Stimulated activated naive B cell treated with anti-CD40 and anti-IgM and Interleukin-4, amounts not matched to agents 10 μg/mL and 1 μg/mL and 100 μg/mL, for 72 hours (primary cell): ENCODE measurements around the gene RIC1.
"Not testable (repeated sequence)": the region's sequence is repeated elsewhere in the genome, so short reads cannot be mapped to it uniquely, and the experiment has no call there.

ENCODE experiments used
- ATAC-seq, 2 donors: fragments of 150-1000 bp; cut with Tn5 transposase; replicated peaks; 2 replicates each; pipeline ENCODE4 v1.10.0; 2021; ENCODE audit warnings: moderate library complexity in 1 of 2
- DNase-seq: peaks from one replicate; pipeline ENCODE4 v3.0.0; 2021
- H3K27ac Mint-ChIP-seq: one replicate; pipeline ENCODE4 v1.8.0; 2022; ENCODE audit warnings: mild to moderate bottlenecking, mixed read lengths
- H3K27me3 Mint-ChIP-seq, 2 donors: one replicate each; pipeline ENCODE4 v1.8.0; 2022; ENCODE audit warnings: mixed read lengths in 2 of 2
- H3K36me3 Mint-ChIP-seq, 2 donors: one replicate each; pipeline ENCODE4 v1.8.0; 2022; ENCODE audit warnings: mixed read lengths in 2 of 2, mild to moderate bottlenecking in 1 of 2
- H3K4me1 Mint-ChIP-seq, 2 donors: one replicate each; pipeline ENCODE4 v1.8.0; 2022; ENCODE audit warnings: mixed read lengths in 2 of 2, mild to moderate bottlenecking in 1 of 2
- H3K4me3 Mint-ChIP-seq, 2 donors: one replicate each; pipeline ENCODE4 v1.8.0; 2022; ENCODE audit warnings: mild to moderate bottlenecking in 2 of 2, mixed read lengths in 2 of 2, moderate library complexity in 1 of 2
- H3K9me3 Mint-ChIP-seq, 2 donors: one replicate each; pipeline ENCODE4 v1.8.0; 2022; ENCODE audit warnings: mixed read lengths in 2 of 2, mild to moderate bottlenecking in 1 of 2

The RIC1 gene

GRCh38 chr9:5670079-5670478 lies 41.2 kb downstream of the RIC1 start:
- H3K36me3 Mint-ChIP-seq, result peaks cover 33 to 61% of the 10 kb centered on the region in 2 donors
- H3K9me3 Mint-ChIP-seq, result peaks cover 0 to 11% of the 10 kb centered on the region in 2 donors
- H3K27me3 Mint-ChIP-seq, result no peaks in the 10 kb centered on the region

GRCh38 chr9:5671711-5672353 lies 42.9 kb downstream of the RIC1 start:
- Mint-ChIP-seq H3K36me3 (peaks cover 20 to 49% of the 10 kb centered on the region in 2 donors), H3K27ac (no peak overlapping the region), H3K4me3 (no peak overlapping the region), H3K9me3 (peaks cover 0 to 12% of the 10 kb centered on the region in 2 donors), H3K27me3 (no peaks in the 10 kb centered on the region), H3K4me1 (peaks cover 18 to 35% of the 10 kb centered on the region in 2 donors)
- DNase-seq (no peak), ATAC-seq (no peak)

More at GRCh38 chr9:5670079-5670478, 41.2 kb downstream of the RIC1 start:
- ATAC-seq, result no peak
- Mint-ChIP-seq H3K27ac (no peak overlapping the region), H3K4me1 (peaks cover 28 to 50% of the 10 kb centered on the region in 2 donors), H3K4me3 (no peak overlapping the region)
- no peak for DNase-seq

- H3K27ac Mint-ChIP-seq, H3K9me3 Mint-ChIP-seq, ATAC-seq, DNase-seq, H3K4me3 Mint-ChIP-seq, H3K27me3 Mint-ChIP-seq: not testable (repeated sequence)
- peaks cover 15 to 29% of the 10 kb centered on the region in 2 donors for H3K4me1 Mint-ChIP-seq
- H3K36me3 Mint-ChIP-seq, result peaks cover 14 to 27% of the 10 kb centered on the region in 2 donors
Observed at GRCh38 chr9:5675046-5675445, 46.1 kb downstream of the RIC1 start.

DNA sequence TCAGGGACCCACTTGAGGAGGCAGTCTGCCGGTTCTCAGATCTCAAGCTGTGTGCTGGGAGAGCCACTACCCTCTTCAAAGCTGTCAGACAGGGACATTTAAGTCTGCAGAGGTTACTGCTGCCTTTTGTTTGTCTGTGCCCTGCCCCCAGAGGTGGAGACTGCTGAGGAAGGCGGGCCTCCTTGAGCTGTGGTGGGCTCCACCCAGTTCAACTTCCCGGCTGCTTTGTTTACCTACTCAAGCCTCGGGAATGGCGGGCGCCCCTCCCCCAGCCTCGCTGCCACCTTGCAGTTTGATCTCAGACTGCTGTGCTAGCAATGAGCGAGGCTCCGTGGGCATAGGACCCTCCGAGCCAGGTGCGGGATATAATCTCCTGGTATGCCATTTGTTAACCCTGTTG lies 54.7 kb downstream of the RIC1 start:
- not testable (repeated sequence) for H3K4me3 Mint-ChIP-seq, ATAC-seq, H3K27me3 Mint-ChIP-seq, DNase-seq
- peak overlapping the region; percentile 31 for H3K27ac Mint-ChIP-seq
- peaks cover 34 to 51% of the 10 kb centered on the region in 2 donors for H3K36me3 Mint-ChIP-seq
- H3K4me1 Mint-ChIP-seq, result peaks cover 11 to 40% of the 10 kb centered on the region in 2 donors
- peaks cover 10 to 16% of the 10 kb centered on the region in 2 donors for H3K9me3 Mint-ChIP-seq

DNA sequence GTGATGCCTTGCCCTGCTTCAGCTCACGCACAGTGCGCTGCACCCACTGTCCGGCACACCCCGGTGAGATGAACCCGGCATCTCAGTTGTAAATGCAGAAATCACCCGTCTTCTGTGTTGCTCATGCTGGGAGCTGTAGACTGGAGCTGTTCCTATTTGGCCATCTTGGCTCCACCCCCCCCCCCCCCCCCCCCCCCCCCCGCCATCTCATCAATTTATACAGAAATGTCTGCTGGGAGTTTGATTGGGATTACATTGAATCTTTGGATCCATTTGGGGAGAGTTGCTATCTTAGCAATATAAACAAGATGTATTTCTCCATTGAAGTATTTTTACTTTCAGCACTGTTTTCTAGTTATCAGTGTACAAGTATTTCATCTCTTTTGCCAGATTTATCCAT lies 55.2 kb downstream of the RIC1 start:
- ATAC-seq (no peak), DNase-seq (no peak)
- peaks cover 34 to 51% of the 10 kb centered on the region in 2 donors for H3K36me3 Mint-ChIP-seq
- H3K4me1 Mint-ChIP-seq, result peaks cover 11 to 38% of the 10 kb centered on the region in 2 donors
- no peak overlapping the region for H3K27ac Mint-ChIP-seq
- H3K9me3 Mint-ChIP-seq, result peaks cover 10 to 16% of the 10 kb centered on the region in 2 donors
- H3K4me3 Mint-ChIP-seq, result no peak overlapping the region
- H3K27me3 Mint-ChIP-seq, result no peaks in the 10 kb centered on the region

- Mint-ChIP-seq H3K27ac (no peak overlapping the region), H3K4me1 (peaks cover 3 to 13% of the 10 kb centered on the region in 2 donors), H3K9me3 (peaks cover 0 to 2% of the 10 kb centered on the region in 2 donors), H3K27me3 (no peaks in the 10 kb centered on the region), H3K36me3 (peaks cover 11 to 25% of the 10 kb centered on the region in 2 donors), H3K4me3 (no peak overlapping the region)
- ATAC-seq, result no peak
- DNase-seq, result no peak
Observed at GRCh38 chr9:5688109-5688508, 59.2 kb downstream of the RIC1 start.

DNA sequence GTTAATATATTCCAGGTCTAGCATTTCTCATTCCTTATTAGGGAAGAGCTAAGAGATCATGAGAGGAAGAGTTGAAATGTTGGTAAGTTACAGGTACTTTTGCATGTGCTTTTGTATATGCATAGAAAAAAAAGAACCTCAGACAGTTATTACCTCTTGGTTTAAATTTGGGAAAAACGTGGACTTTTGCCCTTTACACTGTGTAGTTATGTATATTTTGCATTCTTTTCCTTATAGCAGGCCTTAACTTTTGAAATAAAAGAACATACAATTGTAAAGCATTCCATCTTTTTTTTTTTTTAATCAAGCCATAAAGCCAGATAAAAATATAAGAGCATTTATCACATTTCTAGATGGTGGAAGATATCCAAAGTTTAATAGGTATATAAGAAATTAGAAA lies 61.4 kb downstream of the RIC1 start:
- no peak for ATAC-seq
- no peak overlapping the region for H3K4me3 Mint-ChIP-seq
- no peak for DNase-seq
- peaks cover 5 to 10% of the 10 kb centered on the region in 2 donors for H3K4me1 Mint-ChIP-seq
- H3K27me3 Mint-ChIP-seq, result no peaks in the 10 kb centered on the region
- H3K36me3 Mint-ChIP-seq, result peaks cover 3 to 12% of the 10 kb centered on the region in 2 donors
- H3K27ac Mint-ChIP-seq, result no peak overlapping the region
- H3K9me3 Mint-ChIP-seq, result no peaks in the 10 kb centered on the region

DNA sequence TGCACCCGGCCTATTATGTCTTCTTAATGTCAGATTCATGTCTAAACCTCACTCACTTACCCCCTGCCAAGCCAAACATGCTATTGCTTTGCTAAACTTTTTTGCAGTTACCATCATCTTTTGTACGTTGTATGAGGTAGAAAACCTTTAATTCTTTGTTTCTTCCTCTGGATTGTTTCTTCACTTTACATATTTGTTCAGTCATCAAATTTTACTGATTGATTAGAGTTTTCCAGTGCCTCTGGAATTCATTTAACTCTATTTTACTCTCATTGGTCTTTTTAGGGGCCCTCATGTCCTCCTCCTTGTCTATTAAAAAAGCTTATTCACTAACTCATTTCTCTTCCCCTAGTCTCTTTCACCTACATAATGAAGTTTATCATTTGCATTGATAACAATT lies 67.0 kb downstream of the RIC1 start:
- no peak for ATAC-seq
- Mint-ChIP-seq H3K27ac (no peak overlapping the region), H3K4me3 (no peak overlapping the region), H3K9me3 (no peaks in the 10 kb centered on the region), H3K27me3 (no peaks in the 10 kb centered on the region), H3K36me3 (peaks cover 12 to 15% of the 10 kb centered on the region in 2 donors), H3K4me1 (peaks cover 11 to 22% of the 10 kb centered on the region in 2 donors)
- DNase-seq, result no peak

GRCh38 chr9:5696884-5697283 lies 68.0 kb downstream of the RIC1 start:
- Mint-ChIP-seq H3K27me3 (no peaks in the 10 kb centered on the region), H3K4me3 (no peak overlapping the region), H3K9me3 (peaks cover 0 to under 1% of the 10 kb centered on the region in 2 donors), H3K36me3 (peaks cover 18 to 23% of the 10 kb centered on the region in 2 donors), H3K4me1 (peaks cover 11 to 22% of the 10 kb centered on the region in 2 donors), H3K27ac (peak overlapping the region; percentile 48)
- ATAC-seq (peak; percentile 38 to 65), DNase-seq (no peak)

GRCh38 chr9:5698004-5698403 lies 69.1 kb downstream of the RIC1 start:
- DNase-seq (no peak), ATAC-seq (no peak)
- Mint-ChIP-seq H3K4me3 (no peak overlapping the region), H3K4me1 (peaks cover 17 to 22% of the 10 kb centered on the region in 2 donors), H3K9me3 (peaks cover 1 to 4% of the 10 kb centered on the region in 2 donors), H3K27me3 (no peaks in the 10 kb centered on the region), H3K36me3 (peaks cover 28 to 34% of the 10 kb centered on the region in 2 donors), H3K27ac (no peak overlapping the region)

GRCh38 chr9:5698810-5699556 lies 70.1 kb downstream of the RIC1 start:
- peaks cover 15 to 22% of the 10 kb centered on the region in 2 donors for H3K4me1 Mint-ChIP-seq
- H3K4me3 Mint-ChIP-seq, result no peak overlapping the region
- H3K36me3 Mint-ChIP-seq, result peaks cover 30 to 44% of the 10 kb centered on the region in 2 donors
- ATAC-seq (no peak), DNase-seq (no peak)
- H3K27ac Mint-ChIP-seq, result no peak overlapping the region
- H3K9me3 Mint-ChIP-seq, result peaks cover 1 to 4% of the 10 kb centered on the region in 2 donors
- no peaks in the 10 kb centered on the region for H3K27me3 Mint-ChIP-seq

DNA sequence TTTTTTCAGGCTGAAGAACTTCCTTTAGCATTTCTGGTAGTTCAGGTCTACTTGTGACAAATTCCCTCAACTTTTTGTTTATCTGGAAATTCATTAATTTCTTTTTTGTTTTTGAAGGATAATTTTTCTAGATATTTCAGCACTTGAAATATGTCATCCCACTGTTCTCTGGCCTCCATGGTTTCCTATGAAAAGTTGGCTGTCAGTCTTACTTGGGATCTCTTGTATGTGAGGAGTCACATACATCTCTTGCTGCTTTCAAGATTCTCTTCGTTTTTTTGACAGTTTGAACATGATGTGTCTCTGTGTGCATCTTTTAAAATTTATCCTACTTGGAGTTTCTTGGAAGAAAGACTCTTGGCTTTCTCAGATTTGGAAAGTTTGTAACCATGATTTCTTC lies 79.5 kb downstream of the RIC1 start:
- H3K4me3 Mint-ChIP-seq, result no peak overlapping the region
- H3K27ac Mint-ChIP-seq, result no peak overlapping the region
- H3K27me3 Mint-ChIP-seq, result no peaks in the 10 kb centered on the region
- peaks cover 52 to 76% of the 10 kb centered on the region in 2 donors for H3K36me3 Mint-ChIP-seq
- H3K4me1 Mint-ChIP-seq, result peaks cover 4 to 14% of the 10 kb centered on the region in 2 donors
- DNase-seq (no peak), ATAC-seq (no peak)
- peaks cover 20 to 22% of the 10 kb centered on the region in 2 donors for H3K9me3 Mint-ChIP-seq

GRCh38 chr9:5712651-5713390 lies 83.9 kb downstream of the RIC1 start:
- H3K36me3 Mint-ChIP-seq, result peaks cover 58 to 78% of the 10 kb centered on the region in 2 donors
- no peaks in the 10 kb centered on the region for H3K27me3 Mint-ChIP-seq
- no peak overlapping the region for H3K27ac Mint-ChIP-seq
- H3K4me3 Mint-ChIP-seq, result no peak overlapping the region
- H3K9me3 Mint-ChIP-seq, result peaks cover 13 to 14% of the 10 kb centered on the region in 2 donors
- H3K4me1 Mint-ChIP-seq, result peaks cover 4 to 20% of the 10 kb centered on the region in 2 donors
- ATAC-seq (no peak), DNase-seq (no peak)
